Subcutaneous adipose tissue (tissue), 4 donors: Measurements from ENCODE around the gene ASB6. TPM values are rescaled to one million over a fixed set of nuclear protein-coding genes. Genes with fewer than 3 reads are reported as not detected.

ENCODE experiments used
- CTCF ChIP-seq: fragments of 450-650 bp; IDR thresholded peaks from one replicate; pipeline ENCODE4 v1.5.1; 2016; ENCODE audit warnings: low read depth, mild to moderate bottlenecking, control low read depth, antibody characterized with exemption, moderate library complexity
- total RNA-seq, 4 donors: library from RNA; depleted of rRNA; stranded (reverse); fragments of >200 nt; gene quantifications; one replicate each; pipeline ENCODE4 v1.1.0, GENCODE V29; 2016

ASB6 gene
- total RNA-seq, 4 donors from 2014 or later = 8.8 to 15.6 (median 10.1) TPM

- no peak for TF ChIP-seq CTCF
These were observed 10.8 kb downstream of the ASB6 start for GRCh38 chr9:129630967-129631673.

GRCh38 chr9:129629251-129629820, 12.6 kb downstream of the ASB6 start:
- no peak for TF ChIP-seq CTCF

GRCh38 chr9:129628709-129629108, 13.2 kb downstream of the ASB6 start:
- TF ChIP-seq CTCF = no peak

- no peak for TF ChIP-seq CTCF
These were observed 14.2 kb downstream of the ASB6 start for GRCh38 chr9:129627556-129628440.

- TF ChIP-seq CTCF = no peak
These were observed 15.2 kb downstream of the ASB6 start for GRCh38 chr9:129626625-129627284.

- no peak for TF ChIP-seq CTCF
These were observed 15.8 kb downstream of the ASB6 start, which contains the start of gene NTMT1 for GRCh38 chr9:129626079-129626624. Gene NTMT1, plus strand, starts transcription at chr9:129626163. Its CDS starts 6,541 bp downstream, at chr9:129632704.
